ENCODE data around the gene CENPO. TPM values are rescaled to one million over a fixed set of nuclear protein-coding genes. Genes with fewer than 3 reads are reported as not detected.

Gene CENPO
- total RNA-seq, 1 experiment from 2014 or later: 27.9 TPM

- ChIA-PET RAD21 (ENCODE audit: low non-redundant PET in 1 of 2, low total read pairs in 2 of 2, uncharacterized antibody in 2 of 2, unreplicated experiment in 2 of 2) (no interaction called here), POLR2A (no interaction called here), CTCF (no interaction called here)
- H2AFZ ChIP-seq (ENCODE audit: low read depth, low read length, poor library complexity, severe bottlenecking): no peak overlapping the region
- no peak overlapping the region for H3K9ac ChIP-seq (ENCODE audit: low read length)
- DNase-seq (ENCODE audit: low read depth, low spot score) (no peak), ATAC-seq (no peak)
- H3K9me2 ChIP-seq (ENCODE audit: insufficient read depth): no peaks in the 10 kb centered on the region
- no peak for TF ChIP-seq YY1 (IDR thresholded peaks at IDR 0.05; ENCODE audit: extremely low read depth, insufficient replicate concordance, low read depth, low read length)
- no peak for TF ChIP-seq SIN3A (IDR thresholded peaks at IDR 0.05; ENCODE audit: low read depth)
- TF ChIP-seq, protein P1, sequence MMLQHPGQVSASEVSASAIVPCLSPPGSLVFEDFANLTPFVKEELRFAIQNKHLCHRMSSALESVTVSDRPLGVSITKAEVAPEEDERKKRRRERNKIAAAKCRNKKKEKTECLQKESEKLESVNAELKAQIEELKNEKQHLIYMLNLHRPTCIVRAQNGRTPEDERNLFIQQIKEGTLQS (IDR thresholded peaks at IDR 0.05): no peak
- TF ChIP-seq CEBPB (IDR thresholded peaks at IDR 0.05; ENCODE audit: low read depth): no peak
- no peak for TF ChIP-seq RAD21 (IDR thresholded peaks at IDR 0.05; ENCODE audit: low read depth)
- no peak for TF ChIP-seq CTCF (IDR thresholded peaks at IDR 0.05 in 2 of 3, conservative IDR thresholded peaks at IDR 0.05 in 1 of 3; ENCODE audit: borderline replicate concordance in 1 of 3, insufficient read depth in 1 of 3, low read depth in 2 of 3, low read length in 2 of 3)
- TF ChIP-seq, protein P2, sequence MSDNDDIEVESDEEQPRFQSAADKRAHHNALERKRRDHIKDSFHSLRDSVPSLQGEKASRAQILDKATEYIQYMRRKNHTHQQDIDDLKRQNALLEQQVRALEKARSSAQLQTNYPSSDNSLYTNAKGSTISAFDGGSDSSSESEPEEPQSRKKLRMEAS (IDR thresholded peaks at IDR 0.05): no peak
- no peak for TF ChIP-seq ZBTB33 (IDR thresholded peaks at IDR 0.05; ENCODE audit: extremely low read depth, insufficient replicate concordance, low read length)
- no peak for TF ChIP-seq EZH2 (IDR thresholded peaks at IDR 0.05)
- TF ChIP-seq FOSL1 (IDR thresholded peaks at IDR 0.05; ENCODE audit: low read depth): no peak
- TF ChIP-seq EGR1 (IDR thresholded peaks at IDR 0.05; ENCODE audit: low read depth): no peak
- TF ChIP-seq ZFX (IDR thresholded peaks at IDR 0.05): no peak
- TF ChIP-seq EZH2phosphoT487 (IDR thresholded peaks at IDR 0.05; ENCODE audit: borderline replicate concordance): no peak
- TF ChIP-seq POLR2AphosphoS5 (IDR thresholded peaks at IDR 0.05; ENCODE audit: low read depth, low read length): no peak
- H3K36me3 ChIP-seq (ENCODE audit: control insufficient read depth in 1 of 2, insufficient read depth in 2 of 2, low read length in 2 of 2): peaks cover 0 to 14% of the 10 kb centered on the region in 2 experiments; a peak in 3 of 4 replicates
- H3K4me3 ChIP-seq (replicated peaks in 1 of 2; ENCODE audit: low read depth in 1 of 2, low read length in 2 of 2): no peak overlapping the region
- peaks cover 0 to 17% of the 10 kb centered on the region in 2 experiments; a peak in 2 of 4 replicates for H3K4me1 ChIP-seq (ENCODE audit: control insufficient read depth in 1 of 2, insufficient read depth in 2 of 2, low read length in 2 of 2)
- no peaks in the 10 kb centered on the region for H4K20me1 ChIP-seq (ENCODE audit: insufficient read depth)
- H3K27ac ChIP-seq (ENCODE audit: low read depth, low read length): no peak overlapping the region
- no peaks in the 10 kb centered on the region for H3K27me3 ChIP-seq (ENCODE audit: insufficient read depth, low read length)
- no peak overlapping the region for H3K4me2 ChIP-seq (ENCODE audit: low read length)
- intact Hi-C loops (cut with micrococcal nuclease): no loop called here
- H3K79me2 ChIP-seq (ENCODE audit: insufficient read depth, low read length): no peaks in the 10 kb centered on the region
- no peaks in the 10 kb centered on the region for H3K9me3 ChIP-seq (ENCODE audit: control insufficient read depth in 1 of 2, insufficient read depth in 1 of 2, low read depth in 1 of 2, low read length in 2 of 2)
- no TSS peak for BruUV-seq (replicated peaks)
Observed at GRCh38 chr2:24839729-24840128, 46.5 kb downstream of the CENPO start.
